Neural crest cell (in vitro differentiated cells): ENCODE data around the gene PCSK2. TPM values are rescaled to one million over a fixed set of nuclear protein-coding genes. Genes with fewer than 3 reads are reported as not detected.

Source experiments
- DNase-seq: peaks from one replicate; pipeline ENCODE4 v3.0.0; 2021; ENCODE audit warnings: low read depth, mixed read lengths, low spot score
- H3K27ac Mint-ChIP-seq: one replicate; pipeline ENCODE4 v1.8.0; 2021; ENCODE audit warnings: mild to moderate bottlenecking, mixed read lengths; ENCODE audit not compliant: unreplicated experiment
- H3K27me3 Mint-ChIP-seq: 2 replicates; pipeline ENCODE4 v1.8.0; 2021; ENCODE audit warnings: low read depth, mild to moderate bottlenecking, mixed read lengths
- H3K36me3 Mint-ChIP-seq: 2 replicates; pipeline ENCODE4 v1.8.0; 2021; ENCODE audit warnings: low read depth, mild to moderate bottlenecking, mixed read lengths
- H3K4me1 Mint-ChIP-seq: 2 replicates; pipeline ENCODE4 v1.8.0; 2021; ENCODE audit warnings: mixed read lengths
- H3K4me3 Mint-ChIP-seq: one replicate; pipeline ENCODE4 v1.8.0; 2021; ENCODE audit warnings: mild to moderate bottlenecking, mixed read lengths
- H3K9me3 Mint-ChIP-seq: 2 replicates; pipeline ENCODE4 v1.8.0; 2021; ENCODE audit warnings: mixed read lengths
- CTCF ChIP-seq: fragments of 200-600 bp; sonication (generic); conservative IDR thresholded peaks from 2 replicates; pipeline ENCODE4 v1.5.0; 2021; ENCODE audit warnings: antibody characterized with exemption, mild to moderate bottlenecking
- total RNA-seq: library from RNA; stranded (reverse); gene quantifications from 2 replicates; pipeline ENCODE4 v1.2.1, GENCODE V29; 2021

PCSK2 gene
- total RNA-seq, 1 donor from 2014 or later = 2.1 TPM

GRCh38 chr20:17480696-17481095 is 253.9 kb downstream of the PCSK2 start:
- DNase-seq = no peak

GRCh38 chr20:17481661-17482060 is 254.8 kb downstream of the PCSK2 start:
- Mint-ChIP-seq H3K4me3 (no peak overlapping the region), H3K36me3 (no peaks in the 10 kb centered on the region), H3K27me3 (no peaks in the 10 kb centered on the region), H3K4me1 (no peaks in the 10 kb centered on the region), H3K9me3 (no peaks in the 10 kb centered on the region), H3K27ac (no peak overlapping the region)
- no peak for DNase-seq
- TF ChIP-seq CTCF = no peak

More at GRCh38 chr20:17480696-17481095, 253.9 kb downstream of the PCSK2 start:
- Mint-ChIP-seq H3K9me3 (no peaks in the 10 kb centered on the region), H3K27me3 (no peaks in the 10 kb centered on the region), H3K27ac (peak overlapping the region; percentile 87), H3K36me3 (no peaks in the 10 kb centered on the region), H3K4me3 (no peak overlapping the region), H3K4me1 (no peaks in the 10 kb centered on the region)
- TF ChIP-seq CTCF = no peak

GRCh38 chr20:17482536-17482935 is 255.7 kb downstream of the PCSK2 start:
- TF ChIP-seq CTCF = no peak
- Mint-ChIP-seq H3K27me3 (peaks cover 3% of the 10 kb centered on the region), H3K4me3 (no peak overlapping the region), H3K27ac (no peak overlapping the region), H3K36me3 (no peaks in the 10 kb centered on the region), H3K9me3 (no peaks in the 10 kb centered on the region), H3K4me1 (no peaks in the 10 kb centered on the region)
- no peak for DNase-seq

GRCh38 chr20:17485017-17485416 is 258.2 kb downstream of the PCSK2 start:
- H3K4me3 Mint-ChIP-seq = no peak overlapping the region
- H3K27me3 Mint-ChIP-seq = peaks cover 3% of the 10 kb centered on the region
- H3K36me3 Mint-ChIP-seq = no peaks in the 10 kb centered on the region
- TF ChIP-seq CTCF = no peak
- H3K4me1 Mint-ChIP-seq = no peaks in the 10 kb centered on the region
- DNase-seq = no peak
- no peak overlapping the region for H3K27ac Mint-ChIP-seq
- H3K9me3 Mint-ChIP-seq = no peaks in the 10 kb centered on the region

- H3K4me1 Mint-ChIP-seq = no peaks in the 10 kb centered on the region
- no peaks in the 10 kb centered on the region for H3K36me3 Mint-ChIP-seq
- no peaks in the 10 kb centered on the region for H3K9me3 Mint-ChIP-seq
- peaks cover 3% of the 10 kb centered on the region for H3K27me3 Mint-ChIP-seq
- no peak for DNase-seq
- no peak overlapping the region for H3K4me3 Mint-ChIP-seq
- H3K27ac Mint-ChIP-seq = no peak overlapping the region
- no peak for TF ChIP-seq CTCF
Measured at GRCh38 chr20:17488916-17489600, 262.2 kb downstream of the PCSK2 start.
